HepG2 (cell line): ENCODE results near the gene MAP3K9. TPM values are rescaled to one million over a fixed set of nuclear protein-coding genes. Genes with fewer than 3 reads are reported as not detected.
A peak's percentile ranks its signal among the peaks of the same experiment; 100 is the strongest.

Experiments used
- AKNA ChIP-seq: sonication (generic); formaldehyde crosslinking; IDR thresholded peaks from 2 replicates; pipeline ENCODE4 v1.4.0; 2020; ENCODE audit warnings: missing genetic modification reagents, borderline replicate concordance
- ARHGAP35 ChIP-seq: sonication (generic); formaldehyde crosslinking; IDR thresholded peaks from 2 replicates; pipeline ENCODE4 v1.9.0; 2022; ENCODE audit warnings: mild to moderate bottlenecking, inconsistent platforms, moderate library complexity, missing genetic modification reagents, borderline replicate concordance
- BCL6 ChIP-seq: IDR thresholded peaks from 2 replicates; pipeline ENCODE4 v1.6.1; 2016; ENCODE audit warnings: missing genetic modification reagents, missing compliant biosample characterization
- ETV5 ChIP-seq: IDR thresholded peaks from 2 replicates; pipeline ENCODE4 v1.6.1; 2018; ENCODE audit warnings: missing biosample characterization, missing genetic modification reagents, inconsistent platforms, borderline replicate concordance
- FOSL1 ChIP-seq: sonication (generic); formaldehyde crosslinking; IDR thresholded peaks from 2 replicates; pipeline ENCODE4 v1.9.0; 2021; ENCODE audit warnings: missing genetic modification reagents, borderline replicate concordance
- GABPA ChIP-seq, 2 experiments: IDR thresholded peaks; 2 replicates each; pipeline ENCODE4 v1.6.1; 2011 to 2016; ENCODE audit warnings: low read depth in 2 of 2, low read length in 1 of 2, missing biosample characterization in 1 of 2, missing genetic modification characterization in 1 of 2
- IRF9 ChIP-seq: sonication (generic); formaldehyde crosslinking; IDR thresholded peaks from 2 replicates; pipeline ENCODE4 v1.8.0; 2022; ENCODE audit warnings: missing genetic modification reagents, mild to moderate bottlenecking, borderline replicate concordance
- KLF13 ChIP-seq: sonication (generic); formaldehyde crosslinking; IDR thresholded peaks from 2 replicates; pipeline ENCODE4 v1.4.0; 2020; ENCODE audit warnings: mild to moderate bottlenecking, missing genetic modification reagents
- KLF16 ChIP-seq, 2 experiments: sonication (generic) in 1 of 2; formaldehyde crosslinking in 1 of 2; IDR thresholded peaks; 2 replicates each; pipeline versions ENCODE4 v1.6.1 to v1.8.0; 2016 to 2023; ENCODE audit warnings: missing genetic modification reagents in 2 of 2, missing compliant biosample characterization in 1 of 2
- KLF9 ChIP-seq: IDR thresholded peaks from 2 replicates; pipeline ENCODE4 v1.6.1; 2016; ENCODE audit warnings: low read depth
- KMT2A ChIP-seq: sonication (generic); formaldehyde crosslinking; IDR thresholded peaks from 2 replicates; pipeline ENCODE4 v1.4.0; 2020; ENCODE audit warnings: missing genetic modification reagents
- PCBP1 ChIP-seq: fragments of 200-400 bp; formaldehyde crosslinking; IDR thresholded peaks from 2 replicates; pipeline ENCODE4 v1.6.1; 2017; ENCODE audit warnings: mild to moderate bottlenecking, low read depth, low read length, borderline replicate concordance
- RAD21 ChIP-seq: fragments of 450-650 bp; formaldehyde crosslinking; IDR thresholded peaks from 2 replicates; pipeline ENCODE4 v1.5.0; 2020; ENCODE audit warnings: mild to moderate bottlenecking
- RBFOX2 ChIP-seq: fragments of 200-400 bp; formaldehyde crosslinking; IDR thresholded peaks from 2 replicates; pipeline ENCODE4 v1.6.1; 2017; ENCODE audit warnings: low read depth, mild to moderate bottlenecking, low read length
- SAFB2 ChIP-seq: sonication (generic); formaldehyde crosslinking; IDR thresholded peaks from 2 replicates; pipeline ENCODE4 v1.5.1; 2020; ENCODE audit warnings: missing genetic modification reagents, low read depth, mild to moderate bottlenecking, borderline replicate concordance
- THAP11 ChIP-seq: IDR thresholded peaks from 2 replicates; pipeline ENCODE4 v1.6.1; 2016; ENCODE audit warnings: missing biosample characterization, missing genetic modification reagents
- ZBTB20 ChIP-seq: sonication (generic); formaldehyde crosslinking; IDR thresholded peaks from 2 replicates; pipeline ENCODE4 v1.8.1; 2023; ENCODE audit warnings: missing genetic modification reagents, low read depth, mild to moderate bottlenecking, borderline replicate concordance
- ZBTB21 ChIP-seq: sonication (generic); formaldehyde crosslinking; IDR thresholded peaks from 2 replicates; pipeline ENCODE4 v1.4.0; 2020; ENCODE audit warnings: missing genetic modification reagents
- ZMYM3 ChIP-seq: sonication (generic); formaldehyde crosslinking; IDR thresholded peaks from 2 replicates; pipeline ENCODE4 v1.5.1; 2020; ENCODE audit warnings: mild to moderate bottlenecking, missing genetic modification reagents
- ZNF350 ChIP-seq: sonication (generic); formaldehyde crosslinking; IDR thresholded peaks from 2 replicates; pipeline ENCODE4 v1.4.0; 2020; ENCODE audit warnings: mild to moderate bottlenecking, low read depth, missing genetic modification reagents, borderline replicate concordance
- ZNF564 ChIP-seq: sonication (generic); formaldehyde crosslinking; IDR thresholded peaks from 2 replicates; pipeline ENCODE4 v1.8.1; 2023; ENCODE audit warnings: mild to moderate bottlenecking, missing genetic modification reagents
- polyA plus RNA-seq, 8 experiments: library from polyadenylated mRNA; depleted of rRNA in 3 of 8; stranded (reverse) in 7 of 8; unstranded in 1 of 8; fragments of >200 nt; fragmentation: Illumina TruSeq in 4 of 8; extraction: Trizol in 4 of 8; gene quantifications; 2 replicates each; pipeline versions ENCODE4 v1.2.1 to v1.2.3, GENCODE V29; 2011 to 2016; ENCODE audit warnings: low read depth in 4 of 8, missing spikeins in 1 of 8, mixed read lengths in 1 of 8; ENCODE audit not compliant: insufficient read depth in 1 of 8
- total RNA-seq, 5 experiments: library from RNA; depleted of rRNA; stranded (reverse); fragments of >200 nt; fragmentation: Illumina TruSeq; extraction: Trizol; gene quantifications; 2 replicates each; pipeline ENCODE4 v1.2.3, GENCODE V29; 2016; ENCODE audit warnings: low read depth in 1 of 5
- TF ChIP-seq, protein P1 (sequence below): sonication (generic); formaldehyde crosslinking; IDR thresholded peaks from 2 replicates; pipeline ENCODE4 v1.8.1; 2023; ENCODE audit warnings: missing genetic modification reagents, mild to moderate bottlenecking, borderline replicate concordance

MAP3K9 gene
- total and polyA plus RNA-seq, 2 of the 13 experiments (the other 11 are each of a cell fraction or from before 2014, with no cell fraction given): 4.3 to 4.5 TPM

GRCh38 chr14:70809225-70810219 is at the start of gene MAP3K9 (continued):
- TF ChIP-seq ARHGAP35 (CRISPR knock-in tag) (no peak), KLF16 (CRISPR knock-in tag; IDR thresholded peaks at IDR 0.05) (no peak), AKNA (CRISPR knock-in tag) (no peak), ZBTB20 (CRISPR knock-in tag) (no peak; the same call in 1 of the 2 replicates), RBFOX2 (peak; percentile 48; the same call in 1 of the 2 replicates), SAFB2 (no peak), KLF9 (CRISPR knock-in tag) (no peak), ZNF564 (CRISPR knock-in tag) (no peak), IRF9 (CRISPR knock-in tag) (no peak), ZBTB21 (CRISPR knock-in tag) (no peak), THAP11 (CRISPR knock-in tag) (peak; percentile 58; the same call in 1 of the 2 replicates), BCL6 (CRISPR knock-in tag) (0 out of 2 replicates have a peak, but pooled peaks have one; percentile 10), RAD21 (CRISPR knock-in tag) (0 out of 2 replicates have a peak, but pooled peaks have one; percentile 36), ZNF350 (CRISPR knock-in tag) (no peak; the same call in 1 of the 2 replicates), KLF13 (CRISPR knock-in tag) (no peak), ETV5 (peak; percentile 17; the same call in 1 of the 2 replicates), PCBP1 (no peak), FOSL1 (CRISPR knock-in tag) (no peak), ZMYM3 (CRISPR knock-in tag) (no peak), GABPA (IDR thresholded peaks at IDR 0.05; ENCODE audit: low read depth, low read length) (no peak), GABPA (CRISPR knock-in tag; IDR thresholded peaks at IDR 0.05; ENCODE audit: low read depth) (peak; percentile 69), KMT2A (no peak)
- TF ChIP-seq, protein P1, sequence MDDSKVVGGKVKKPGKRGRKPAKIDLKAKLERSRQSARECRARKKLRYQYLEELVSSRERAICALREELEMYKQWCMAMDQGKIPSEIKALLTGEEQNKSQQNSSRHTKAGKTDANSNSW (CRISPR knock-in tag): no peak
